ENCODE data around the gene RAMACL.
"Not testable (repeated sequence)": the region's sequence is repeated elsewhere in the genome, so short reads cannot be mapped to it uniquely, and the experiment has no call there.

RAMACL gene

DNA sequence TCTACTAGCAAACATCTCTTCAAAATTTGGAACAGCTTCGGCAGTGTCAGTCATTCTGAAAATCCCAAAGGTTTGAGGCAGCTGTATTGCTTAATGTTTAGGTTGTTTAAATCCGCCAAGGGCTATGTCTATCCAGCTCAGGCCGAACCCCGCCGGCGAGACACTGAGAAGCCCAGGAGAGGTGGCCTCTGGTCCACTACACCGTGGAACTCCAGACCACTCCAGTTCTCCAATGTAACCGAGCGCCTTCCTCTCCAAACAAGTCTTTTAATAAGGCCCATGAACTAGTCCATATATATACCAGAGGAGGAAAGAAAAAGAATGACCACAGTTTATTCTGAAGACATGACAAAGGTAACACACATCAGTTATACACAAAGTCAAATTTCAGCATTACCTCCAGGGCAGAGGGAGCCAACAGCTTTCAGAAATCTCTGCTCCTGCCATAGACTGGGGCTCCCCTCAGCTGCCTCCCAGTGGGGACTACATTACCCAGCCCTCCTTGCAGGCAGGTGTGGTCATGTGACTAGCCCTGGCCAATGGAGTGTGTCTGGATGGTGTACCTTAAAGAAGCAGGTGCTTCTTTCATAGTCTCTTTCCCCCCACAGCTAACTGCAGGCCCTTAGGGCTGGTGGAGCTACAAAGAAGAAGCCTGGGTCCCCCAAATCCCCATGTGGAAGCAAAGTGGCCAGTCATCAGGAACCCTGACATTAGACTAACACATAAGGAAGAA, at the start of gene RAMACL:
Gene RAMACL (minus strand): TSS at position 255 of the 733 bp plus-strand sequence. CDS start 201 bp downstream, at position 54.
- DNase-seq (ENCODE audit: low read depth in 2 of 2), result peak; percentile 15 to 19

GRCh38 chr6:166635013-166635970, 48.8 kb upstream of the RAMACL start:
- no peak for DNase-seq (ENCODE audit: low read depth in 2 of 2)

GRCh38 chr6:166634581-166634980, 48.1 kb upstream of the RAMACL start:
- DNase-seq (ENCODE audit: low read depth in 2 of 2), result not testable (repeated sequence)

DNA sequence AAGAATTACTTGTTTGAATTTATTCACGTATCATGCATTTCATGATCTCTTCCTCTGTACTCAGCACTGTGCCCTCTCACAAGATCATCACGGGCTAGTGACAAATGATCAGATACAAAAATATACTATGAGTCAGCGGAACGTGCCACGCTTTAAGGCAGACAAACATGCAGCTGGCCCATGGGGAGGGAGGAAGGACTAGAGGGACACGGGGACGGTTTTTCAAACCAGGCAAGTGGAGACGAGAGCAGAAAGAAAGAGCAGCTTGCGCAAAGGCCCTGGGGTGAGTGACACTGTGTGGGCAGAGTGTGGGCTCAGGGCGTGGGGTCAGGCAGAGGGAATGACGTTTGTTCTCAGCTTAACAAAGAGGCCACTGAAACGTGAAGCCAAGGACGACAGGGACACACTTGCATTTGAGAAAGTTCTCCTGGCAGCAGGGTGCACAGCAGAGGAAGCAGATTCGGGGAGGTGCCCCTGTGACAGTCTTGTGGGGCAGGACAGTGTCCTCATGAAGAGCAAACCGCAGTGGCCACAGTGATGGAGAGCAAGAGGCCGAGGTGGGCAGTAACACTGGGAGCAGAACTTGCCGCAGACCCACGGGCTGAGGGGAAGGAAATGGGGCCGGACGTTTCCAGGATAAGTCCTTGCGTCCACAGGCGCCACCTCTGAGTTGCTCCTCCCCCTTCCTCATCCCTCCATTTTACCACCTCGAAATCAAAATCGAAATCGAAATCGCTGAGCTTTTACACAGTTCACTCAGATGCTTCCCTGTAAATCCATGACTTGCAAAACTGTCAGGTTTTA, 47.5 kb upstream of the RAMACL start:
- DNase-seq (ENCODE audit: low read depth in 2 of 2), result no peak

DNA sequence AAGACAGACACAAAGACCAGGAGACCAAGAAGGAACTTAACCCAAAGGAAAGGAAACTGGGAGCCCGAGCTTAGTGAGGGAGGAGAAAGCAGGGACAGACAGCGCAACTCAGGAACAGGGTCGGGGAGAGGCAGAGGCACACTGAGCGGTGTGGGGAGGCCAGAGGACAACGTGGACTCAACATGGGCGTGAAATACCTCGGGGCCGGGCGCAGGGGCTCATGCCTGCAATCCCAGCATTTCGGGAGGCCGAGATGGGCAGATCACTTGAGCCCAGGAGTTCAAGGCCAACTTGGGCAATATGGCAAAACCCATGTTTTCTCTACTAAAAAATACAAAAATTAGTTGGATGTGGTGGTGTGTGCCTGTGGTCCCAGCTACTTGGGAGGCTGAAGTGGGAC, 46.3 kb upstream of the RAMACL start:
- no peak for DNase-seq (ENCODE audit: low read depth in 2 of 2)

GRCh38 chr6:166630462-166630861, 44.0 kb upstream of the RAMACL start:
- DNase-seq (ENCODE audit: low read depth in 2 of 2), result no peak

GRCh38 chr6:166629628-166630027, 43.1 kb upstream of the RAMACL start:
- no peak for DNase-seq (ENCODE audit: low read depth in 2 of 2)

GRCh38 chr6:166627875-166628801, 41.7 kb upstream of the RAMACL start:
- DNase-seq (ENCODE audit: low read depth in 2 of 2), result peak; percentile 15 to 41

GRCh38 chr6:166627033-166627874, 40.8 kb upstream of the RAMACL start, which contains the start of gene RPS6KA2:
Gene RPS6KA2 (minus strand): TSS chr6:166627251. CDS start chr6:166627019, 232 bp downstream.
- DNase-seq (ENCODE audit: low read depth in 2 of 2), result peak; percentile 98 to 100

- DNase-seq (ENCODE audit: low read depth in 2 of 2), result peak; percentile 2 to 9
Observed at GRCh38 chr6:166626177-166627032, 39.9 kb upstream of the RAMACL start.

DNA sequence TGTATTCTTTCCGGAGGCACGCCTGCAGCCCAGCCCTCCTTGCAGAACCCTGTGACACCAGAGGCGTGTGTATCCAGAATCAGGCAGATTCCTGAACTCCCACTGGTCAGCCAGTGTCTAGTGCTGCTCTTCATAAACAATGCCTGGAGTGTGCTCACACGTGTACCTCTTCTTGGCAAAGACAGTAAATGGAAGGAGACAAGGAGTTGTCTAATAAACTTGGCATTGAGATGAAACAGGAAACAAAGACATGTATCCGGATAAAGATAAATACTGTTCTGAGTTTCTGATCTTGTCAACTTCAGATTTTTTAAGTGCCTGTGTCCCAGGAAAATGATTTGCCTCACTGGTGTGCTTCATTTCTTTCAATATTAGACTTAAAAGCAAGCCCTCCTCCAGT, 38.9 kb upstream of the RAMACL start:
- no peak for DNase-seq (ENCODE audit: low read depth in 2 of 2)

DNA sequence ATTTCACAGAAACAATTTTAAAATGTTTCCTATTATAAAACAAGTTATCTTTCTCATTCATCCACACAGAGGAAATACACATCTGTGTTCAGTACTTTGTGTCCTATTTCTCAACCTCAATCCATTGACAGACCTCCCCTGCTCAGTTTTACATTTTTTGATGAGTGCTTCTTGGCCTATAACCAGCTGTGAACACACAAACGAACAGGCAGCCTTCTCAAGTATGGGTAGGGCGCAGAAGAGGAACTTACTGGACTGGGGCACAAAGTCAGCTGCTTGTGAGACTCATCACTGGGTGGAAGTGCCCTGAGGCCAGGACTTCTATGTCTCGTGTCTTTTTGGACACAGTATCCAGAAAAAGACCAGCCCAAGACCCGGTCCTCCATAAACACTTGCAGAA, 37.8 kb upstream of the RAMACL start:
- DNase-seq (ENCODE audit: low read depth in 2 of 2), result no peak

- no peak for DNase-seq (ENCODE audit: low read depth in 2 of 2)
Observed at GRCh38 chr6:166623318-166623717, 36.8 kb upstream of the RAMACL start.

DNA sequence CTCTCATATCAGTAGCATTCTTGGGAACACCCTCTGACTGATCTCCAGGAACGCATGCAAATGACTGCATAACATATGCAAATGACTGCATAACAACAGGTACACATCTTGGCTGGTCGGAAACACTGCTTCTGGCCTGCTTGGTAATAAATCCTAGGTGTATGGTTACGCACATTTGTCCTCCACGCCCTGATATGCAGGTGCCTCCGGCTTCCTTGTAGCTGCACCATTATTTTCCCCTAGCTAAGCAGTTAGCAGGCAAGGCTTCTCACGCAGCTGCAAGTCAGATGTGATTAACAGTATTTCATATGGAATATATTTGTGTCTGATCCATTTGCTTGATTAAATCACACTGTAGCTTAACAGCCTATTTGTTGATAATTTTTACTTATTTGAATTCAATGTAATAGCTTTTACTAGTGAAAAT, 34.6 kb upstream of the RAMACL start:
- DNase-seq (ENCODE audit: low read depth in 2 of 2), result no peak

DNA sequence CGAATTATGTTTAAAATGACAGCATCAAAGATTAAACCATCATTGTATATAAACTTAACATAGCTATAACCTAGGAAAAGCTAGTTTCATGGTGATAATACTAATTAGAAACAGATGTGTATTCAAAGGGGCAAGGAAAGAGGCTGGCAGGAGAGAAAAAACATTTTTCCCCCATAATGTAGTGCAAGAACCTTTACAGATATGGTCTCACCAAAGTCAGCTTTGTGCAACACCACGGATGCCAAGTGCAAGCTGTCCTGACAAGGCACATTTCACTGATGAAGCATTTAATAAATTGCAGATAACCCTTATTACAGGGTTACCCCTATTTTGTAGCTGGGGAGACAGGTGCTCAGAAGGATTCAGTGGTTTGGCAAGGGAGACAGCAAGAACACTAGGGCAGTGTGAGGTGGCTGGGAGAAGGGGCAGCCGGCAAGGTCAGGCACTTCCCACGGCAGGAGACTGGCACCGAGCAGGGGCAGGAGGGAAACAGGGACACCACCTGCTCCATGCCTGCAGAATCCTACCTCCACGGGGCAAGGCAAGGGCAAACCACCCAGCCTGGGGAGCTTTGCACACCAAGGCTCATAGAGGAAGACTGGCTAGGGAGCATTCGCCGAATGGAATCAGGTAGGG, 34.1 kb upstream of the RAMACL start:
- no peak for DNase-seq (ENCODE audit: low read depth in 2 of 2)

- no peak for DNase-seq (ENCODE audit: low read depth in 2 of 2)
Observed at GRCh38 chr6:166619912-166620311, 33.4 kb upstream of the RAMACL start.

DNA sequence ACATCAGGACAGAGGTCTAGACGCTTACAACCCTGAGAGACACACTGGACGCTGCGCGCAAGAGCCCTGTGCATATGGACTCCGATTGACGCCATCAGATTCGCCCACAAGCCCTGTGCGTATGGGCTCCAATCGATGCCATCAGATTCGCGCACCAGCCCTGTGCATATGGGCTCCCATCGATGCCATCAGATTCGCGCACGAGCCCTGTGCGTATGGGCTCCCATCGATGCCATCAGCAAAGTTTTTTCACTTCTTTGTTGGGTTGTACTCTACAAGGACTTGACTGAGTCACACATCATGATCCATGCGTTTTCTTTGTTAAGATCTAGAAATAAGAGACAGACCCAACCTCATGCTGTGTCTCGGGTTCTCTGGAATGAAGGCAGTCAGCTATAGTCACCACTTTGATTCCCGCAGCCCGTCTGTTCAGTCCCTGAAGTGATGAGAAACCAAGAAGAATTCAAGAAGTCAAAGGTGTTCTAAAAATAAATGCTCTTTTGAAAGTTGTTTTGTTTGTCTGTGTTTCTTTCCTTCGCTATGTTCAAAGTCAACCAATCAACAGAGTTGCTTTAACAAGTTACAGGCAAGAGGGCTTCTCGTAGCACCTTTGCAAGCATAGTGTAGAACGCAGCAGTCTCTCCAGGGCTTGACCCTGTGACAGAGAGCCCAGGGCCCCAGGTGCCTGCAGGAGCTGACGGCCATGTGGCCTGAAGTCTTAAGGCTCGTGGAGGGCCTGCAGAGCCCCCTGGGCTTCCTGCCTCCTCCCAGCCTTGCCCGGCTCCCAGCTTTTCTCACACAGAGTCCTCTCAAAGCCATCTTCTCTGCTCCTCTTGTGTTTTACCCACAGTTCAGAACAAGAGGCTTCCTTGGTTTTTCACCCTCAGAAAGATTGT, 32.6 kb upstream of the RAMACL start:
- no peak for DNase-seq (ENCODE audit: low read depth in 2 of 2)

Measured in stimulated activated CD4-positive, alpha-beta T cell treated with anti-CD3 and anti-CD28 coated beads, Interleukin-4, amount 100 ng/mL, for 48 hours (primary cell).